HG02623 (cell line): ENCODE measurements around the gene APLP2.

Experiments
- ATAC-seq: cut with Tn5 transposase; IDR thresholded peaks from one replicate; pipeline ENCODE4 v1.9.1; 2021; ENCODE audit warnings: moderate library complexity; ENCODE audit not compliant: unreplicated experiment

APLP2 gene

DNA sequence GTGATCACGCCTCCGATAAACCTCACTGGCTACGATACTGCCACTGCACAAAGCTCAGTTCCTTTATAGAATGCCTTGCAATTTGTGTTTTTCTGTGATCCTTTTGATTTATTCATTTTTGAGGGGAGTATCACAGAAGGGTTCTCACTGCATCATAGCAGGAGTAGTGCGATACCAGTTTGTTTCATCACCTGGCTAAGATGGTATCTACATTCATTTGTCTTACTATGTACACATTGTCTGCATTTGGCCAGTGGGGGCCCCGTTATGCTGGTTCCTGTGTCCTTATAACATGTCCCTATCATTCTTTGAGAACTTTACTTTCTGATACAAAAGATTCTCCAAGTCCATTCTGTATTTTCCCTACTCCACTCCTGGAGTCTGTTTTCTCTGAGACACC, 44.6 kb downstream of the APLP2 start:
- no peak for ATAC-seq

DNA sequence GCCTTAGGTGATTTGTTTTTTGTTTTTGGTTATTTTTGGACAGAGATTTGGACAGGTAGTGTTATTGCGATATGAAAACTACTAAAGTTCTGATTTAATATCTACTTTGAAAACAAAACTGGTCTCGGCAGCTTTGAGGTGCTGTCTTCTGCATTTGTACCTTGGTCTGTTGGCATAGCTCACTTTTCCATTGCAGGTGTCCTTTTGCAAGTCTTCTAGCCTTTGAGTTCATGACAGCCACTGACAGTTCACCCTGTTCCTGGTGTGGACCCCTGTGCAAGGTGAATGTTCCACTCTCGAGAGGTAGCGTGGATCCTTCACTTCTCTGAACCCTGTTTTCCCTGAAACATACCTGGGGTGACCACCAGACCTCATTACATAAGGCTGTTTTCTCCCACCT, 45.0 kb downstream of the APLP2 start:
- ATAC-seq: no peak

GRCh38 chr11:130115218-130115617, 45.5 kb downstream of the APLP2 start:
- no peak for ATAC-seq

GRCh38 chr11:130118165-130118564, 48.5 kb downstream of the APLP2 start:
- ATAC-seq: peak; percentile 85

DNA sequence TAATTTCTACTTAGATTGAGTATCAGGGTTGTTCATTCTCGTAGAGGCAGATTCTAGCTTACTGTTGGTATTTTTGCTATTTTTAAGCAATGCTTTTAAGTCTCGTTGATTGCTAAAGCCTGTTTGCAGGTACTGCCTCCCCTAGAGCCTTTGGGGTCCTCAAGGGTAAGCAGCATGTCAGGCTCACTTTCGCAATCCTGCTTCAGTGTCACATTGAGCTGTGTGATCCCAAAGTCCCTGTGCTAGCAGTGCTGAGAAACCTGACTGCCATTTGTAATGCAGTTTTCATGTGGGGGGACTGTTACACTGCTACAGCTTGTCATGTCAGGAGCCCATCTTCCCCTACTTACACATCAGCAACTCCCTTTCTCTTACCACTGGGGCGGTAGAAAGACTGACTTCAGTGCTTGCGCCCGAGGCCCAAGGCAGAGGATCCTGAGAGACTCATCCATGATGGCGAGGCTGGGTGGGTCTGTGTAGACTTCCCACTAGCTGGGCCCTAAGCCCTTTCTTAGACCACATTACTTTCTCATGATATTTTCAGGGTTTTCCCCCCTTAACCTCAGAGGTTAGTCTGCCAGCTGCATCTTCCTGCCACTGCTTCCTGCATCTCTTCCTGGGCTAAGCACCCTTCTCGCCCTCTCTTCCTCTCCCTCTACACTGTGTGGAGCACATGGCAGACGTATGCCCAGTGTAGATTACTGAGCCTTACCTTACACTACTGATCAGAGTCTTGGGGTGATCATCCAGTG, 49.1 kb downstream of the APLP2 start:
- ATAC-seq: peak; percentile 54

- ATAC-seq: no peak
Observed at GRCh38 chr11:130120045-130120444, 50.4 kb downstream of the APLP2 start.

- ATAC-seq: no peak
Observed at GRCh38 chr11:130121445-130121978, 51.8 kb downstream of the APLP2 start.

GRCh38 chr11:130122141-130122575, 52.5 kb downstream of the APLP2 start:
- ATAC-seq: no peak

GRCh38 chr11:130123414-130124040, 53.8 kb downstream of the APLP2 start:
- ATAC-seq: no peak

- no peak for ATAC-seq
Observed at GRCh38 chr11:130124096-130124495, 54.4 kb downstream of the APLP2 start.

DNA sequence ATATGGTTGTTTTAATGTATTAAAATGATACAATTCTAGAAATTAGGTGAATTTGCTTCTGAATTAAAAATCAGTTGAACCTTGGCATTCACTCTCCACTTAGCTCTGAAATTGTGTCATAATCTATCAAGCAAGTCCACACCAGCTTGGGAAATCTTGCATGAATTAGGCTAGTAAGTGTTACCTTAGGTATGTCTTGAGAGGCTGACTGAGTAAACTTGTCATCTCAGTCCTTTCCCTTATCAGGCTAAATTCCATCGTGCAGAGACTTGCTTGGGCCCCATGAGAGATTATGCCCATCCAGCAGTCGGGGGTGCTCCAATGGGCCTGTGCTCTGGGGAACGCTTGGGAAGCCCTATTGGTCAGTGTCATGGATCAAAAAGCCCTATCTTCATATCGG, 55.9 kb downstream of the APLP2 start:
- ATAC-seq: no peak

GRCh38 chr11:130126516-130126915, 56.8 kb downstream of the APLP2 start:
- ATAC-seq: no peak

- no peak for ATAC-seq
Observed at GRCh38 chr11:130127509-130127908, 57.8 kb downstream of the APLP2 start.

DNA sequence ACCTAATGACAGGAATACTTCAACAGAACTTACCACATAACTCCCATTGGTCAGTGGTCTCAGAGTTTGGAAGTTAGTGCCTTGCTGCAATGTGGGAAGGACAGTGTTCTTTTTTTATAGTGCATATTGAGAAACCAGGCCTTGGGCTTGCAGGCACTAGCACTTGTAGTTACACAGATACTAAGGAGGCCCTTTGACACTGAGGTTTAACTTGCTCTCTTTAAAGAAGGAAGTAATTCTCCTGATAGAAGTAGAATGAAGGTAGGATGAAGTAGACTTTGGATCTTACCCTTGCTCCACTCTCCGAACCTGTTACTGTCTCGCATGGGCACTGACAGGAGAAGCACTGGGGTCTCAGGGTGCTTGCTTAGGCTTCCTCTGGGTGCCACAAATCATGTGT, 58.9 kb downstream of the APLP2 start:
- ATAC-seq: no peak

GRCh38 chr11:130129922-130130321, 60.2 kb downstream of the APLP2 start:
- no peak for ATAC-seq

- no peak for ATAC-seq
Observed at GRCh38 chr11:130131961-130132850, 62.5 kb downstream of the APLP2 start.

GRCh38 chr11:130133716-130134115, 64.0 kb downstream of the APLP2 start:
- ATAC-seq: no peak

DNA sequence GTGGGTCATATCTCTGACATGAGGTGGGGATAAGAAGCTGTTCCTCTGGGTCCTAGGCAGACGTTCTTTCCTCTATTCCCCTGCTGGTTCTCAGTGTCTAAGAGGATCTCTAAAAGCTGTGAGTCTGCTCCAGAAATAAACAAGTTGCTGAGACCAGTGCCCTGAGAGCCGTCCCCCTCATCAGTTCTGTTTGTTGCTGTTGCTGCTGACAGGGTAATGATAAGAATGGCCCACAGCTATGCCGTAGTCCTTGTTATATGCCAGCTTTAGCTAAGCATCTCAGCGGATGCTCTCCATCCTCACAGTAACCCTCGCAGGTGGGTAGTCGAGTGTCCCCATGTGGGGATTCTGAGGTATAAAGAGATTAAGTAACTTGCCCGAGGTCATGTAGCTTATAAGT, 66.4 kb downstream of the APLP2 start:
- no peak for ATAC-seq

DNA sequence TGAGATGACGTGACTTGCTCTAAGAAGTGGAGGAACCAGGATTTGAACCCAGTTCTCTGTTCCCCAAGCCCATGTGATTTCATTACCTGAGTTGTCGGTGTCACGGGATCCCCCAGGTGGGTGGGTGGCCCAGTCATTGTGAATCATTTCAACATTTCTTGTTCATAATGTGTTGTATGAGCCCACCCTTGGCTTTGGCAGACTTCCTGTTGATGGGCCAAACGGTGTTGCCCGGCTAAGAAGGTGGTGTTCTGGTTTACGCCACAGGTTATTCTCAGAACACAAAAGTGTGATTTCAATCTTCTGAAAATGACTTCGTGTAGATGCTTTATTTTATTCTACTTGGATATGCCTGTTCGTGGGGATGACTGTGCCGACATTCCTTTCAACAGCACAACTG, 68.3 kb downstream of the APLP2 start:
- no peak for ATAC-seq

DNA sequence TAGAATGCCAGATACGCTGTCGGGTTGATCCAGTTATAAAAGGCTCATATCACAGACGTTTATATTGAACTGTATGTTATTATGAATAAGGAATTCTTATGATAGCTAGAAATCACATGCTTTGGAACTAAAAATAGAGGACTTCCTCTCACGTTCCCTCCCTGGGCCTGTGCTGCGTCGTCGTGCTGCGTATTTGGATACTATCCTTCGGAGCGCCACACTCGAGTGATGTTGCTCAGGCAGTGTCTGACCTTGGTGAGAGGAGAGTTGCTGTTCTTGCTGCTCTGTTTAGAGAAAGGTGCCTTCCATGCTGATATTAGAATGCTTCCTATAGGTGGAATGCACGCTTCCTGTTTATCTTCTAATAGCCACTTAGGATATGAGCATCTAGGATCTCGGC, 69.7 kb downstream of the APLP2 start:
- ATAC-seq: no peak

DNA sequence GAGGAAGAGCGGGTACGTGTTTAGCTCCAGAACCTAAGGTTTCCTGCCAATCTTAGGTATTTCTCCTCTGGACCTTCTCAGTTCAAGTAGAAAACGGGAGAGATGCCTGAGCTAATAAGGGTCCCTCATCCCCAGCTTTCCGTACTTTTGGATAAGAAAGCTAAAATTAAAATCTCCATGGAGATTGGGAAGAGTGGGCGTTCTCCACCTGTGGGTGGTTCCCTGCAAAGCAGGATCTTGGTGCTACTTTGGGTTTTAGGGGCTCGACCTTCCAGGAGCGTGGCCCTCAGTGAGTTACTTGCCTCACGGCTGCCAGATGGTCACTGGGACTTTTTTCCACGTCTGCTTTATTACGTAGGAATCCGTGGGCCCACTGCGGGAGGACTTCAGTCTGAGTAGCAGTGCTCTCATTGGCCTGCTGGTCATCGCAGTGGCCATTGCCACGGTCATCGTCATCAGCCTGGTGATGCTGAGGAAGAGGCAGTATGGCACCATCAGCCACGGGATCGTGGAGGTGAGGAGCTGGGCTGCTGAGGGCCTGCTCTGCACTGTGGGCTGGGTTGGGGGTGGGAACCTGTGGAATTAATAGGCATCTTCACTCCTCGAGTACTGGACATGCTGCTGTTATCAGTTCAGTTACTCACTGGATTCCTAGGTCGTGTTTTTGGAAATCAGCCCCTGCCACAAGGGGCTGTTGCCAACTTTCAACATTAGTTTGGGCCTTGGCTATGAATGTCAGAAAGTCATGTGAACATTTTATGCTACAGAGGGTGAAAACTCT, 72.1 kb downstream of the APLP2 start:
- no peak for ATAC-seq
